Activated CD4-positive, alpha-beta memory T cell treated with anti-CD3 and anti-CD28 coated beads, Interleukin-2, amount 10 ng/mL, durations not matched to agents 7 days and 5 days (primary cell): ENCODE data around the gene HOMER2. TPM values are rescaled to one million over a fixed set of nuclear protein-coding genes. Genes with fewer than 3 reads are reported as not detected.
A peak's percentile ranks its signal among the peaks of the same experiment; 100 is the strongest.
"Not testable (repeated sequence)": the region's sequence is repeated elsewhere in the genome, so short reads cannot be mapped to it uniquely, and the experiment has no call there.

Experiments used
- CTCF ChIA-PET: fragments of 350-600 bp; sonication (Branson Sonifier 250); formaldehyde crosslinking; loops from one replicate; lab custom pipeline; 2021; ENCODE audit warnings: antibody characterized with exemption, inconsistent platforms; lab: Charles Lee
- POLR2A ChIA-PET: fragments of 350-600 bp; sonication (Branson Sonifier 250); formaldehyde crosslinking; loops from one replicate; lab custom pipeline; 2021; ENCODE audit warnings: antibody characterized with exemption; lab: Charles Lee
- DNase-seq: peaks from one replicate; pipeline ENCODE4 v3.0.0-alpha.2; 2020
- H3K27ac Mint-ChIP-seq: one replicate; pipeline ENCODE4 v1.8.0; 2021; ENCODE audit warnings: mild to moderate bottlenecking, mixed read lengths
- H3K27me3 Mint-ChIP-seq: one replicate; pipeline ENCODE4 v1.8.0; 2021; ENCODE audit warnings: mixed read lengths
- H3K36me3 Mint-ChIP-seq: one replicate; pipeline ENCODE4 v1.8.0; 2021; ENCODE audit warnings: low read depth, mixed read lengths
- H3K4me1 Mint-ChIP-seq: one replicate; pipeline ENCODE4 v1.8.0; 2021; ENCODE audit warnings: mixed read lengths
- H3K4me3 Mint-ChIP-seq: one replicate; pipeline ENCODE4 v1.8.0; 2021; ENCODE audit warnings: mild to moderate bottlenecking, mixed read lengths
- H3K9me3 Mint-ChIP-seq: one replicate; pipeline ENCODE4 v1.8.0; 2021; ENCODE audit warnings: mixed read lengths
- total RNA-seq, 2 experiments: library from RNA; stranded (reverse); gene quantifications; one replicate each; pipeline ENCODE4 v1.2.3, GENCODE V29; 2021

The HOMER2 gene
- total RNA-seq, 2 experiments from 2014 or later = 20.0 to 26.0 TPM

DNA sequence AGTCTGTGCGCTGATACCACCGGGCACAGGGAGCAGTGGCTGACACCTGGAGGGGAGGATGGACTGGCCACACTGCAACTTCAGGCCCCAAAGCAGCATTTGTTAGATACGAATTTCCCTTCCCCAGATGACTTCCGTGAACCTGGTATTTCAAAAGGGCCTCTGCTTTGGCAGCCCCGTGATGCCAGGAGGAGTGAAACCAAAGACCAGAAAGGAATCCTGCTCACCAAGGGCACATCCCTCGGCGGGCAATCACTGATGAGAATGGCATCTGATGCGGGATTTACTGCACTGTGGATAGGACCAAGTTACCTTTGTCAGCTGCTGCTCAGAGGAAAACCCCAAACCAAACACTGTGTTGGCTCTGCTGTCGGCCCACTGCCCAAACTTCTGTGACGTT, 77.6 kb downstream of the HOMER2 start:
- ChIA-PET CTCF (no interaction called here), POLR2A (no interaction called here)
- Mint-ChIP-seq H3K27ac (no peak overlapping the region), H3K36me3 (peaks cover 4% of the 10 kb centered on the region), H3K27me3 (peaks cover 3% of the 10 kb centered on the region), H3K4me1 (no peaks in the 10 kb centered on the region), H3K4me3 (no peak overlapping the region), H3K9me3 (no peaks in the 10 kb centered on the region)
- no peak for DNase-seq

DNA sequence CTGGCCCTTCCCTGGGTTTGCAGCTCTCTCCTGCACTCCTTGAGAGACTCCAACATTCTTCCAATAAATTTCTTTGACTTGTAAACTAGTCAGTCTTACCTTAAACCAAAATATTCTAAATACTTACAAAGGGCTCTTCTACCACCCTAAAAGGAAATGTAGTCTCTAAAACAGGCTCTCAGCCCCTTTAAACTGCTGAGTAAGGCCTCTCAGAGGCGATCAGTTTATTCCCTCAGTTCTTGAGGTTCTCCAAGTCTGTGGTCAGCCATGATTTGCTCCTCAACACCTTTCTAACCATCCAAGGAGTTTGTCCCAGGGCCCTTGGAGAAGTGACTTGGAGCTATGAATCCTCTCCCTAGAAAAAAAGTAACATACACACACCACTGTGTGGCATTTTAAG, 78.3 kb downstream of the HOMER2 start:
- no peak for DNase-seq
- POLR2A ChIA-PET = no interaction called here
- H3K4me3 Mint-ChIP-seq = no peak overlapping the region
- no peaks in the 10 kb centered on the region for H3K9me3 Mint-ChIP-seq
- H3K36me3 Mint-ChIP-seq = peaks cover 4% of the 10 kb centered on the region
- peaks cover 3% of the 10 kb centered on the region for H3K27me3 Mint-ChIP-seq
- no peaks in the 10 kb centered on the region for H3K4me1 Mint-ChIP-seq
- CTCF ChIA-PET = no interaction called here
- no peak overlapping the region for H3K27ac Mint-ChIP-seq

DNA sequence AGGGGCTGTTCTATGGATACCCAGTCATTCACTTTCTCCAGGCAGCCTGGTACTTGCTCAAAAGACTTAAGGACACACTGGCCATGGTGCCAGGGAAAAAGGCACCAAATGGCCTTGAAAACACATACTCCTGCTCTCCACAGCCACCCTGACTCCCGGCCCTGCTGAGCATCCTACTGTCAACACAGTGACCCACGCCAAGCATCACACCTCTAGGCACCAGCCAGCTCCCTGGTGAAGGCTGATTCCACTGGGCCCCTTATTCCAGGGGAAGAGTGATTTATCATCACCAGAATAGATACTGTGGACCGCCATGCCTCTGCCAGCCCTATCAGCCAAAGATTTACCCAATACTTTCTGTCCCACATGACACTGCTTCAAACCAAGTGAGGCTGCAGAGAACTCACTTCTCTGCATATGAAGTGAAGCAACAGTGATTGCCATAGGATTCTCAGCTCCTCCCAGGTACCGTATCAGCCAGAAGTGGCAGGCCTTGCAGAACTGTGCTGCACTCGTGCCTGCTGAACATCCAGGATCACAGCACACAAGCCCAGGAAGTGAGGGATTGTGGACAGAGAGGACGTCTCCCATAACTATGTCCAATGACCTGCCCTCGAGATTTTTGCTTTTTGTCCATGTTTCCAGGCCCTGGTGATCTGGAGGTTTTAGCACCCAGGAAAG, 79.4 kb downstream of the HOMER2 start:
- POLR2A ChIA-PET = no interaction called here

DNA sequence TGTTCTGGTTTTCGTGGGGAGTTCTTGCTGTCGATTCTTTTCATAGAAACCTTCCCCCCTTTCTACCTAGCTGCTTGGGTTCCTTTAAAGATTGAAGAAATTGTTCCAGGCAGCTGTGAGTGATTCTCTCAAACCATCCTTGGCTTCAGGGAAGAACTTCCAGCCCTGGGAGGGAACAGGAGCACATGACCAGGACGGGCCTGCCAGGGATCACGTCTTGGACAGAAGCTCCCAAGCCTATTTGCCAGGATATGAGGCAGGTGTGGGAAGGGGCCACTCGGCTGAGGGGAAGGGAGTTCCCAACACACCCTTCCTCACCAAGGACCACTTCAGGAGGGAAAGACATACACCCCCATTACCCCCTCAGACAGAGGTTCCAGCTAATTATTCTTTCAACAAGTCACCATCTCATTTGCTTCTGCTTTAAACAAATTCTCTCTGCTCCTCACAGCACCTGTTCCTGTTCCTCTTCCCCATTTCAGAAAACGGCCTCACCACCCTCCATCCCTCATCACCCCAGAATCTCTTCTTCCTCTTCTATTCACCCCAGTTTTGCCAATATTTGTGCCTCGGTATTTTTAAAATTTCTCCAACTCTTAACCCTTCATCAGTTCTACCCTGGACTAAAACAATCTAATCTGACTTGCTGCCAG, 80.6 kb downstream of the HOMER2 start:
- no peak for DNase-seq
- no peaks in the 10 kb centered on the region for H3K4me1 Mint-ChIP-seq
- ChIA-PET CTCF (interaction anchor here (2.3 kb wide), 1 partner anchor 22 kb away, joined by 6 read pairs; no protein-coding TSS in a partner anchor), POLR2A (no interaction called here)
- H3K36me3 Mint-ChIP-seq = peaks cover 4% of the 10 kb centered on the region
- no peaks in the 10 kb centered on the region for H3K9me3 Mint-ChIP-seq
- H3K4me3 Mint-ChIP-seq = no peak overlapping the region
- H3K27ac Mint-ChIP-seq = no peak overlapping the region
- peaks cover 5% of the 10 kb centered on the region for H3K27me3 Mint-ChIP-seq

More for the DNA sequence above, 79.4 kb downstream of the HOMER2 start:
- DNase-seq = no peak
- CTCF ChIA-PET = no interaction called here
- Mint-ChIP-seq H3K4me3 (no peak overlapping the region), H3K9me3 (no peaks in the 10 kb centered on the region), H3K36me3 (peaks cover 4% of the 10 kb centered on the region), H3K27me3 (peaks cover 4% of the 10 kb centered on the region), H3K4me1 (no peaks in the 10 kb centered on the region), H3K27ac (no peak overlapping the region)

DNA sequence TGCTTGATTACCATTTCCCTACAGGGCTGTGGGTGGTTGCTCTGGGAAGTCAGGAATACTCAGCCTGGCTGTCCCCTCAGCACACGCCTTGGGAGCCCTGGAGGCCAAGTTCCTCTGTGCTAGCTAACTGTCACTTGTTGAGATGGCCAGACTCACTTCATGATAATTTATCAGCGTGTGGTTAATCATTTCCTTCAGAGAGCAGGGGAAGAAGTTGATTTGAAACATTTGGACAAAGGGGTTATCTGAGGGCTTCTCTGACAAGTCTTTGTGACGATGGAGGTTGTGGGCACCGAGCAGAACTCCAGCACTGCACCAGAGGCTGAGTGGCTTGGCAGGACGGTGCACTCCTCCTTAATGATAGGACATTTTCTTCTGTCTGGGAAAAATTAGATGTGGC, 81.2 kb downstream of the HOMER2 start:
- H3K4me3 Mint-ChIP-seq = no peak overlapping the region
- CTCF ChIA-PET = interaction anchor here (2.3 kb wide), 1 partner anchor 22 kb away, joined by 6 read pairs; no protein-coding TSS in a partner anchor
- peaks cover 5% of the 10 kb centered on the region for H3K27me3 Mint-ChIP-seq
- no peaks in the 10 kb centered on the region for H3K9me3 Mint-ChIP-seq
- H3K27ac Mint-ChIP-seq = no peak overlapping the region
- POLR2A ChIA-PET = no interaction called here
- H3K36me3 Mint-ChIP-seq = peaks cover 4% of the 10 kb centered on the region
- no peak for DNase-seq
- no peaks in the 10 kb centered on the region for H3K4me1 Mint-ChIP-seq

DNA sequence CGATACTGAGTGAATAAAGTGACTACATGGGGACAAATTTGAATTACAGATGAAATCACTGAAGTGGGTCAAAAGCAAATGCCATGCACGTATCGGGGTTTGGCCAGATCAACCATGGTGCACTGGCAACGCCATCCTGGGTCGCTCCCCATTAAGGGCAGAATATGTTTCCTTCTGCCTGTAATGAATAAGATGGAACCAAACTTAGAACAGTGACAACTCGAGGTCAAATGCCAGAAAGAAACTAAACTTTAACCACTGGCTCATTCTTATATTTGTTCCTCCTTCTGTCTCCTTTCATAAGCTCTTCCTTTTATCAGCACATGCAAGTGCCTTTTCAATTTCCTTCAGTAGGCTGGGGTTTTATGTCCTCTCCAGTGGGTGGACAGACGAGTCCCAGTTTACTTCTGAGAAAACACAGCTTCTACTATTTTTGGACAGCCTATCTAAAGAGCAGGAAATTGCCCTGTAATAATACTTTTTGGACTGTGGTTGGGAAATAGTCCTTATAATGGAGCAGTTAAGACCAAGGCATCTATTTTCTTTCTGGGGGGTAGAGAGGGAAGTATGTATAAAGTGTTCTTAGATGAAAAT, 81.7 kb downstream of the HOMER2 start:
- H3K36me3 Mint-ChIP-seq = peaks cover 4% of the 10 kb centered on the region
- no peaks in the 10 kb centered on the region for H3K9me3 Mint-ChIP-seq
- DNase-seq = no peak
- peaks cover 5% of the 10 kb centered on the region for H3K27me3 Mint-ChIP-seq
- no peak overlapping the region for H3K4me3 Mint-ChIP-seq
- ChIA-PET CTCF (interaction anchor here (2.3 kb wide), 1 partner anchor 21 kb away, joined by 6 read pairs; no protein-coding TSS in a partner anchor), POLR2A (no interaction called here)
- H3K4me1 Mint-ChIP-seq = no peaks in the 10 kb centered on the region
- H3K27ac Mint-ChIP-seq = no peak overlapping the region

DNA sequence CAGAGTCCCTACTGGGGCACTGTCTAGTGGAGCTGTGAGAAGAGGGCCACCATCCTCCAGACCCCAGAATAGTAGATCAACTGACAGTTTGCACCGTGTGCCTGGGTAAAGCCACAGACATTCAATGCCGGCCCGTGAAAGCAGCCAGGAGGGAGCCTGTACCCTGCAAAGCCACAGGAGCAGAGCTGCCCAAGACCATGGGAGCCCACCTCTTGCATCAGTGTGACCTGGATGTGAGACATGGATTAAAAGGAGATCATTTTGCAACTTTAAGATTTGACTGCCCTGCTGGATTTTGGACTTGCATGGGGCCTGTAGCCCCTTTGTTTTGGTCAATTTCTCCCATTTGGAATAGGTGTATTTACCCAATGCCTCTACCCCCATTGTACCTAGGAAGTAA, 86.5 kb downstream of the HOMER2 start:
- POLR2A ChIA-PET, H3K4me1 Mint-ChIP-seq, H3K27me3 Mint-ChIP-seq, H3K4me3 Mint-ChIP-seq, H3K9me3 Mint-ChIP-seq, DNase-seq, H3K27ac Mint-ChIP-seq, H3K36me3 Mint-ChIP-seq: not testable (repeated sequence)
- CTCF ChIA-PET = interaction anchor here (1.2 kb wide), 1 partner anchor 10 kb away, joined by 4 read pairs; no protein-coding TSS in a partner anchor

DNA sequence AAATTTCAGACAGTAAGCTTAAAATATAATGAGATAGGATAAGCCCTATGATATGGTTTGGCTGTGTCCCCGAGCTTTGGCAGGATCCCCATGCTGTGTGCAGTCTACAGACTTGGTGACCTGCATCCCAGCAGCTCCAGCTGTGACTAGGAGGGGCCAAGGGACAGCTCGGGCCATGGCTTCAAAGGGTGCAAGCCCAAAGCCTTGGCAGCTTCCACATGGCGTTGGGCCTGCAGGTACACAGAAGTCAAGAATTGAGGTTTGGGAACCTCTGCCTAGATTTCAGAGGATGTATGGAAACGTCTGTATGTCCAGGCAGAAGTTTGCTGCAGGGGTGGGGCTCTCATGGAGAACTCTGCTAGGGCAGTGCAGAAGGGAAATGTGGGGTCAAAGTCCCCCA, 86.9 kb downstream of the HOMER2 start:
- H3K36me3 Mint-ChIP-seq, H3K27me3 Mint-ChIP-seq, CTCF ChIA-PET, H3K27ac Mint-ChIP-seq, H3K4me1 Mint-ChIP-seq, H3K4me3 Mint-ChIP-seq, H3K9me3 Mint-ChIP-seq, DNase-seq, POLR2A ChIA-PET: not testable (repeated sequence)

DNA sequence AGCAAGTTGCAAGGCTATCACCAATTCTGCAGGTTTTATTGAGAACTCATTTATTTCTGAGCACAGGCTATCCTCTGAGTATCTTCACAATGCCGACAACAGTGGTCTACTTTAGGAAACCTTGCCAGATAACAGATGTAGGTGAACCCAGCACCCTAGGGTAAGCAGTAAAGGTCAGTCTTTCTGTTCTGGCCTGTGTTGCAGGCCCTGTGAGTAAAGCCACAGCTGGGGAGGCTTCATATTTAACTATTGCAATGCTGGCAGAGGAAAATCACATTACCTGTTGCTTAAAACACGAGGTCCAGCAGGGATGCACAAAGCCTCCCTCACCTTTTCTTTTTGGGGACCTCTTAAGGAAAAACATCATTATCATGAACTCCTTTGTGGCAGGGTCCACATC, 87.6 kb downstream of the HOMER2 start:
- Mint-ChIP-seq H3K27ac (no peak overlapping the region), H3K27me3 (peaks cover 2% of the 10 kb centered on the region)

DNA sequence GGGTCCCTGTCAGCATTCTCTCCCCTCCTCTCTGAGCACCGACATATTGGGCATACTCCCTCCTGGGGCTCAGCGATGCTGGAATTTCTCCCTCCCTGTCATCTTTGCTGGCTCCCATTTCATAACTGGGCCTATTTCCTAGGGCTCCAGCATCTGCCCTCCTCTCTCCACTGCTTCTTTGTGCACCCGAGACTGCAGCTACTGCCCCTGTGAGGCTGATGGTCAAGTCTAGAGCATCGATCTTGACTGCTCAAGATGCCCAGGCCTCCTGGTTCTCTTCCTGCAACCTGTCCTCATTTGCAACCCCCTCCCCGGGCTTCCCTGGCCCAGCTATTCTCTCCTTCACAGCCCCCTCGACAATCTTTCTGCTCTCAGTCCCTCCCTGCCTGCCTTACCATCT, 89.6 kb downstream of the HOMER2 start:
- ChIA-PET POLR2A (no interaction called here), CTCF (no interaction called here)
- no peaks in the 10 kb centered on the region for H3K4me1 Mint-ChIP-seq
- no peak overlapping the region for H3K27ac Mint-ChIP-seq
- H3K27me3 Mint-ChIP-seq = no peaks in the 10 kb centered on the region
- no peak for DNase-seq
- H3K36me3 Mint-ChIP-seq = no peaks in the 10 kb centered on the region
- H3K4me3 Mint-ChIP-seq = no peak overlapping the region
- H3K9me3 Mint-ChIP-seq = no peaks in the 10 kb centered on the region

More for the DNA sequence above, 87.6 kb downstream of the HOMER2 start:
- DNase-seq = no peak
- H3K4me3 Mint-ChIP-seq = no peak overlapping the region
- H3K9me3 Mint-ChIP-seq = no peaks in the 10 kb centered on the region
- ChIA-PET POLR2A (no interaction called here), CTCF (no interaction called here)
- H3K4me1 Mint-ChIP-seq = no peaks in the 10 kb centered on the region
- H3K36me3 Mint-ChIP-seq = no peaks in the 10 kb centered on the region

DNA sequence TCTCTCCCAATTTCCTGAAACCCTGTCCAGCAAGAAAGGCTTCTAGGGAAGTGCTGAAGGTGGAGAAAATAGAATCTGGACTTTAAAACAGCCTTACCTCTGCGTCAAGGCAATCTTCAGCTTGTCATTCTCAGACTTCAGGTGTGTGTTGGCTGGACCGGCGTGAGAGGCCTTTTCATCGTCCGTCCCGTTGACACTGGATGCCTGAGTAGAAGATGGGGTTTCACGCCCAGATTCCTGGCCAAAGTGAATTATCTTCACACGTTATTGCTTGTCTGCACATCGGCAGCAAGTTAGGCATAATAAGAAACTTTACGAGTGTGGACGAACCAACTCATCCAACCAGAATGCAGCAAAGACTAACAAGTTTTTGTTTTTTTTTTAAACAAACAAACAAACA, 93.6 kb downstream of the HOMER2 start:
- Mint-ChIP-seq H3K9me3 (no peaks in the 10 kb centered on the region), H3K27ac (no peak overlapping the region), H3K4me1 (peaks cover 1% of the 10 kb centered on the region), H3K27me3 (no peaks in the 10 kb centered on the region), H3K36me3 (no peaks in the 10 kb centered on the region), H3K4me3 (no peak overlapping the region)
- ChIA-PET CTCF (no interaction called here), POLR2A (no interaction called here)
- peak; percentile 2 for DNase-seq

DNA sequence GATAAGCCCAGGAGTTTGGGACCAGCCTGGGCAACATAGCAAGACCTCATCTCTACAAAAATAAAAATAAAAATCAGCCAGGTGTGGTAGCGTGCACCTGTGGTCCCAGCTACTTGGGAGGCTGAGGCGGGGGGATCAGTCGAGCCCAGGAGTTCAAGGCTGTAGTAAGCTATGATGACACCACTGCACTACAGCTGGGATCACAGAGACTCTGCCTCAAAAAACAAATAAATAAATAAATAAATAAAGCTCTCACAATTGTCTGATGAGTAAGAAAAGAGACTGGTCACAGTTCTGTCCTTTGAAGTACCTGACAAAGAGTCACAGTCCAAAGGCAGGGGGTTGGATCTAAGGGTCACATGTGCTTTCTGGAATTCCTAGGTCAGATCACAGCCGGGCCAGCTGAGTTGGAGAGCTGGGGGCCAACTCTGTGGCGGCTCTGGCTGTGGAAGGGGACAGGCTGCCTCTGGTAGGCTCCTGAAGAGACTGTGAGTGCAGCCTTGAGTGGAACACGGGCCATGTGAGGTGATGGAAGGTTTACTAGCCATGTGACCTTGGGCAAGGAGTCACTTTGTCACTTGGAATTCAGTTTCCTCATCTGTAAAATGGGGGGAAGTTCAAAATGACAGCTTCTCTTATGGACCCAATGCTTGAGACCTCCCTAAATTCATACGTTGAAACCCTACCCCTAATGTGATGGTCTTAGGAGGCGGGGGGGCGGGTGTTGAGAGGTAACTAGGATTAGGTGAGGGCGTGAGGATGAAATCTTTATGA, 95.9 kb downstream of the HOMER2 start:
- H3K36me3 Mint-ChIP-seq = no peaks in the 10 kb centered on the region
- H3K9me3 Mint-ChIP-seq = no peaks in the 10 kb centered on the region
- no peak overlapping the region for H3K4me3 Mint-ChIP-seq
- DNase-seq = peak; percentile 11
- H3K27me3 Mint-ChIP-seq = no peaks in the 10 kb centered on the region
- peaks cover 1% of the 10 kb centered on the region for H3K4me1 Mint-ChIP-seq
- CTCF ChIA-PET = no interaction called here
- POLR2A ChIA-PET = interaction anchor here (0.9 to 1.0 kb wide), 2 partner anchors 24 to 93 kb away, joined by 3 read pairs; no protein-coding TSS in a partner anchor
- no peak overlapping the region for H3K27ac Mint-ChIP-seq
